GM19395 (cell line): ENCODE results near the gene CTNNA3.

Source experiments
- ATAC-seq: cut with Tn5 transposase; IDR thresholded peaks from one replicate; pipeline ENCODE4 v1.9.1; 2021; ENCODE audit warnings: mild to moderate bottlenecking, moderate library complexity; ENCODE audit not compliant: unreplicated experiment

Gene CTNNA3

DNA sequence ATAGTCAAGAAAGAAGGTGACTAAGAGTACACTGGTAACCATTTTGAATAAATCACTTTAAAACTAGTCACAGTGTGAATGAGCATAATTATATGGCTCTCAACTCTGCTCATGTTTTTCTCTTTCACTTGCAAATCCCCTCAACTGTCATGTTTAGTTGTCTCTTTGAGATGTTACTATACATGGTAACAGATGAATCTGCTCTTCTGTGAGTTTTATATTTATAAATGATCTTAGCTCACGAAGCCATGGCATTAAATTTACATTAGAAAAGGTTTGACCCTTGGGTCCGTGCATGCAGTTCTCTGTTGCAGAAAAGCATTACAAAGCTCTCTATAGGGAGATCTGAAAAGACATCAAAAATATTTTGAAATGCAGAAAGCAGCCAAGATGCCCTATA lies 803.1 kb downstream of the CTNNA3 start:
- no peak for ATAC-seq

DNA sequence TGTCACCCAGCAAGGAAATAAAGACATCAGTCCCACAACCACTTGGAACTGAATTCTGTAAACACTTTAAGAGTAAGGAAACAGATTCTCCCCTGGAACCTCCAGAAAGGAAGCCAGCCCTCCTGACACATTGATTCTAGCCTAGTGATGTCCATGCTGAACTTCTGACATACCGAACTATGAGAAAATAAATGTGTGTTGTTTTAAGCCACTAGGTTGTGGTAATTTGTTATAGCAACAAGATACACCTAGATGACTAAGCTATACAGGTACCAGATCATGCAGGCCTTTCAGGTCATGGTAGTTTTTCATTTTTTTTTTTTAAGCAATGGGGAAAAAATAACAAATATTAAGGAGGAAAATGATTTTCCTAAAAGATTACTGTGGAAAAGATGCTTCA lies 807.8 kb downstream of the CTNNA3 start:
- ATAC-seq = no peak

DNA sequence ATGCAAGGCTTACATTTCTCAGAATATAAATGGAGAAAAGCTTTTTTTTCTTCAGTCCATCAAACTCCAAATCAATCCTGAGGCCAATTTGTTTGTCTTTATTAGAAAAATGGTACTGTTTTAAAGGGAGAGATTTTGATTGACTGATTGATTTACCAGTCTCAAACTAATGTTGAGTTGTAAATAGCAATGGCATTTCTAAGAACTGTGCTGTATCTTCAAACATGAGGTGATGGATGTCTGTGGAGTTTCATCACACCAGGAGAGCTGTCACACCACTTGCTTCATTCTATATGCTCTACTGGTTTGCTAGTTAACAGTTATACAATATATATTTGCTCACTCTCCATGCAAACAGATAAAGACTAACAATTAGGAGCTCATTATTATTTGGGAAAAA lies 809.1 kb downstream of the CTNNA3 start:
- no peak for ATAC-seq

DNA sequence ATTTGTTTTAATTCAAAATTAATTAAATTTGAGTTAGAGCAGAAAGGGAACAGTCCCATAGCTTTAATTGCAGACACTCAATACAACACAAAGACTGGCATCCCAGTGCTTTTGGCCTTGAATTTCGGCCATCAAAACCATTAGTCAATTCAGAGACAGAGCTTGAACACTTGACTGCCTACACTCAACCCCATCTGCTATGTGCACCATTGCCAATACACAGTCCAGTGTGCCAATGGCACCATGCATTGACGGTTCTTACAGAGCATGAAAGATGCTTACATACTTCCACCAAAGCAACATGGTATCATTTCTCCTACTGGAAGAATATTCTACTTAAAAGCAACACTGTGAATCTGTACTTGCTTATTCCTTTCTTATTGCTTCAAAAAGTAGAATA lies 813.7 kb downstream of the CTNNA3 start:
- no peak for ATAC-seq

DNA sequence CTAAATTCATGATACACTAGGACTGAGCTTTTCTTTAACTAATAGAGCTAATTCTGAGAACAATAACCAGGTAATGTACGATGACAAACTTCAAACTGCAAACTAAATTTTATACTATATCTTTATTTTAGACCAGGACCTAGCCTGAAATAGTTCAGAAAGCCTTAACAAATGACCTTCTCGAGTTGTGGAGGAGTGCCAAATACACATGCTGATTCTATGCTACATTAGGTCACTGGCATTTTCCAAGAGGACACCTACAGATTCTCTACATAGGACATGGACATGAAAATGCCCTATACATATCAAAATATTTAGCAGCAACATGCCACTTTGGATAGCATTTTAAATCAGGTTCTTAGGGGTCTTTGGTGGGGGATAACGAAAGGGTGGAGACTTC lies 814.2 kb downstream of the CTNNA3 start:
- ATAC-seq = no peak

DNA sequence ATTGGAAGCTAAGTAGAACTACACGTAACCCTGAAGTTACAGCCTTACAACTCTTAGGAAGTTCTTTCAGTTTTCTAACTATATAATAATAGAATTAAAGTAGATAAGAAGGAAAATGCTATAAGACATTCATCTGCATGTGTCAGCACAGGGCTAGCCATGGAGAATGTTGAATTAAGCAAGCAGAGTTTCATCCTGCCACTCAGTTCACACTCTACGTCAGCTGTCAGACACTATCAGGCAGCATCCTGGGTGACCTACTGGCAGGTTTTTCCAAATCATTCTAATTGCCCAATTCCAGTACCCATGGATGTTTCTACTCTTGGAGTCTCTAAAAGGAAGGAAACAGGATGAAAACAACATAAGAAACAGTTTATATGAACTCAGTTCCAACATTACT lies 815.2 kb downstream of the CTNNA3 start:
- no peak for ATAC-seq

DNA sequence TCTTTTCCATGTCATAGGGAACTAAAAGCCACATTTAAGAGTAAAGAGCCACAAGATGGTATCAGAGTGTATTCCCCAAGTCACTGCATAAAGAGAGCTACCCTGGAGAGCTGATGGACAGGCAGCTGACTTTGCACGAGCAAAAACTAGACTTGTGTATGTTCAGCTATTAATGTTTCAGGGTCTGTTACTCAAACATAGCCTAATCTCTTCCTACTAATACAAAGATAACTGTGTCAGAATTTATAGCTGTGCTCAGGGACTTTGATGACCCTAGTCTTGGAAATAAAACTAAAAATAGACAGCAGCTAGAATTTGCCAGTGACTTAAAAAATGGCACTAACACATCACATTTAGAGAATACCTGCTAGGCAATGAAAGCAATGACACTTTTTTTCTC lies 815.7 kb downstream of the CTNNA3 start:
- ATAC-seq = no peak

DNA sequence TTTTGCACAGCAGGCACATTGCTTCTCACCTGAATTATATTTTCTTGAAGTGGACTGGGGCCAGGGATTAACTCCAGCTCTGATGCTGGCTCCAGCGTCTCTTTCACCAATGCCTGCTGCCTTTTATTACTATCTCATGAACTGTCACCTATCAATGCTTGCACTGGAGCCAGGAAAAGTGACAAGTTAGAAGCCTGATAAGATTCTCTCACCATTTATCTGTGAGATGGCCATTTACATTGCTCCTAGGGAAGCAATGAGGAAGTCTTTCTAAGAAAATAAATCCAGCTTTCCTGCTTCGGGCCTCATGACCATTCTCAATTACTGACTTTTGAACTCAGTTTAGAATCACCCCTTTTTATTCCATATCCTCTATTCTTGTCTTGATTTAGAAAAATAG lies 818.6 kb downstream of the CTNNA3 start:
- ATAC-seq = no peak

DNA sequence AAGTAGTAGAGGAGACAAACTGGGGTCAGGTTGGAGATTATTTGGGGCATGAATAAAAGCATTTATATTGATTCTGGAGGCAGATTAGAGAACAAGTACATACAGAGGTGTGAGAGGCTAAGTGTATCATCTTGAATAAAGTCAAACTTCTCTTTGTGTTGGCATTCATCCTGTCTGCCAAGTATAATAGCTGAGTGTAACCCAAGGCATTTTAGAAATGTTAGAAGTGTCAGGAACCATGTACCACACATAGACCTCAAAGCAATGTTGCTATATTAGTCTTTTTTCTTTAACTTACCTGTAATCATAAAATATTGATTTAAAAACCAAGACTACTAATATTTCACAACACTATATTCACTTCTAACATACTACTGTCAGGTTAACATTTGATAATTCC lies 826.4 kb downstream of the CTNNA3 start:
- no peak for ATAC-seq

DNA sequence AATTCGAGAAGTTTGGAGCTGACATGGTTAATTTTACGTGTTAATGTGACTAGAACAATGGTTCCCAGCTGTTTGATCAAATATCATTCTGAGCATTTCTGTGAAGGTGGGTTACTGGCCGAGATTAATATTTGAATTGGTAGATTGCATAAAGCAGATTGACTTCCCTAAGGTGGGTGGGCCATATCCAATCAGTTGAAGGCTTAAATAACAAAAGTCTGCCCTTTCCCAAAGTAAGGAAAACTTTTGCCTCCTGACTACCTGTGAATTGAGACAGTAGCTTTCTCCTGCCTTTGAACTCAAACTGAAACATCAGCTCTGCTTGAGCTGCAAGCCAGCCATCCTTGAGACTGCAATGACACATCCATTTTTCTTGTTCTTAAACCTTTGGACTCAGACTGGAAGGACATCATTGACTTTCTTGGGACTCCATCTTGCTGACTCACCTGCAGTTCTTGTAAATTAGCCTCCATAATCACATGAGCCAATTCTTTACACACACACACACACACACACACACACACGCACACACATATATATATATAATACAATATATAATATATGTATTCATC lies 833.2 kb downstream of the CTNNA3 start:
- no peak for ATAC-seq

DNA sequence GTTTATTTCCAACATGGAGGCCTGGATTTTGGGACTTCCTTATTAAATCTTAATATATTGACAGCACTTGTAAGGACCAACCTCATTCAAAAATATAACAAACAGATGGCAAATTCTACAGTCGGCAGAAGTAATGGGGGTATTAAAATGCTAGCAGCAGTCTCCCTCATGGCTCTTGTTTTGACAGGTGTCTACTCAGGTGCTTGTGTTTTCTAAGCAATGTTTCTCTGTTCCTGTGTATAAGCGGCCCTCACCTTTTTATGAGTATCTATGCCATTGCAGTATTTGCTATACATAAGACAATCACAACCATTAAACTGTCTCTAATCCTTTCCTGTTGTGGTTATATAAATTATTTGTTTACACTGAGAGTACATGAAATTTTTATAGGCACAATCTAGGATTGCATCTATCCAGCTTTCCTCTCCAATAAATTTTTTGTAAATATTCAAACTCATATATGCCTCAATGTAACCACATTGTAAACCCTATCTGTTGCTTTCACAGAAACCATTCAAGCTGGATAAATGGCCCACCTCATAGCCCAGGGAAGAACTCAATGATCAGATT lies 835.5 kb downstream of the CTNNA3 start:
- no peak for ATAC-seq

DNA sequence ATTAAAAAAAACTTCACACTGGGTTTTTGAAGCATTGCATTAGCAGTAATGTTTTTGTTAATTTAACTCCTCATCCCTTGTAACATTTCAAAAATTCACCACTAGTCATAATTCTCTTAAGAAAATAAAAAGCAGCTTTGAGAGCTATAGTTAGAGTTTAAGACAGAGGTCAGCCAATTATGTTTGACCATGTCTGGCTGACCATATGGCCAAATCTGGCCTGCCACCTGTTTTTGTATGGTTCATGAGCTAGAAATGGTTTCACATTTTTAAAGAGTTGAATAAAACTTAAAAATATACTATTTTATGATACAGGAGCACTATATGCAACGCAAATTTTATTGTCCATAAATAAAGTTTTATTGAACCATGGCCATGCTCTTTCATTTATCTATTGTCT lies 843.2 kb downstream of the CTNNA3 start:
- no peak for ATAC-seq

DNA sequence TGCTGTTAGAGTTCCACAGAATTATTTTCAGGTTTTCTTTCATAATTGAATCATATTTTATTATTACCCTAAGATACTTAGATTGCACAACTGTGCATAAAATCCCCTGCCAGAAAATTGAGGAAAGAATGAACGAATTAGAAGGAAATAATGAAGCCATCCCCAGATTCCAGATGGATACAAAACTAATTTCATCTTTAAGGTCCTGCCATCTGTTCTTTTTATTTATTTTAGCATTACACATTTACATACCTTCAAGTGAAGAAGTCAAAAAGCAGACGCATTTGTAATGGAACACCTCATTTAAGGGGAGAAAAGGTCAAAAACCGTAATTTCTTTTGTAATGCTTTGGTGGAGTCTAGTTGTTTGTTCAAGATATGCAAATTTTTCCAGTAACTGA lies 847.1 kb downstream of the CTNNA3 start:
- ATAC-seq = no peak

DNA sequence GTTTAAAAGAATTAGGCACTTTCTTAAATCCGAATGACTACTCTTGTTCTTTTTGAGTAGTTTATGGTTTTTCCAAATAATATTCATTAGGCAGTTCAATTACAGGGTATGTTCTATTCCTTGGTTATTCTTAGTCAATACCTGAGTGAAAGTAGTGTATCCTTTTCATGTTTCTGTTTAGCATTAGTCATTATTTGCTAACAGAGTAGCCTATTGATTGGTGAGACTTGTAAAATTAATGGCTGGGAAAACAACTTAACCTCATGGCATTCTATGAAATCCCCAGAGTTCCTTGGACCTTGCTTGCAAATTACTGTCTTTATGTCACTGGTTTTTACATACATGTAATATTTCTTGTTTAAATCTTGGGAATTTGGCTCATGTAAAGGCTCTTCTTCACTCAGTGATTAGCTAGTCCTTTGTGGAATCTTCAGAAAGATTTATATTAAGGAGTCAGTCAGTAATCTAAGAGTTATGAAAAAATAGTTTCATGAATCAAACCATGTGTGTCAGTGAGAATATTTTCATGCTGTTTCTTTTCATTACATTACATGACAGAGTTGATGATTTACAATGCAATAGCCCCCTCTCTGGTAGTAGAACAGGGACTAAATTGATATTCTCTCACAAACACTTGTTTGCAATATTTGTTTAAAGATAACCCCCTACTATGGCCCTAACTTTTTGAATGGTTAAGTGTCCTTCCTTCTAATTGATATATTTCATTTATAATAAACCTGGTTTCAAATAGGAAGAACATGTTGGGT lies 851.6 kb downstream of the CTNNA3 start:
- ATAC-seq = no peak

DNA sequence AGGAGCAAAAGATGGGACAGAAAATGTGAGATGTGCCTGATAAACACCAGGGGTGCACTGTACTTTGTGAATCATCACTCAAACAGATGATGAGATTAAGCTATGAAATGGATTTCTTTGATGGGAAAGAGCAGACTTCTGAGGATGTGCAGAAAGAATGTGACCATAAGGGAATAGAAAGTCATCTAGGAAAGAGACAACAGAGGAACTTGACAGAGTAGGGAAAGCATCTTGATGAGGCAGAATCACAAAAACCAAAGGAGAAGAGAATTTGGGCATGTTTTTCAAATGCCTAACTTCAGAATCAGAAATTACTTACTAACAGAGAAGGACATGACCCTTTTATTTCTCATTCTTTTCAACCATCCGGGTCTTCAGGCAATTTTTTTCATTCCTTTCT lies 852.6 kb downstream of the CTNNA3 start:
- ATAC-seq = no peak

DNA sequence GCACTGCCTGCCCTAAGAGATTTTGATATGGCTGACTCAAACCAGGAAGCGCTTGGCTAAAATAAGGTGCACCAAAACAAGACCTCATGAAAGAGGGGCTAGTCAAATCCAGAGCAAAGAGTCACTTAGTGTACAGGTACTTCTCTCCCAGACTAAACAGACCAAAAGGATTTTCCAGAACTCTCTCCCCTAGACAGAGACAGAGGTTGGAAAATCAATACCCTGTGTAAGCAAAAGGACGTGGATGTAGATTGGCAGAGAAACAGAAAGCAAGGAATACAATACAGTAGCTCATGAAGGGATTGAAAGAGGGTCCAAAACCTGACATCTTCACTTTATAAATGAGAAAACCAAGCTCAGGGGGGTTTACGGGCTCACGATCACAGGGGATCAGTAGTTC lies 853.1 kb downstream of the CTNNA3 start:
- no peak for ATAC-seq

DNA sequence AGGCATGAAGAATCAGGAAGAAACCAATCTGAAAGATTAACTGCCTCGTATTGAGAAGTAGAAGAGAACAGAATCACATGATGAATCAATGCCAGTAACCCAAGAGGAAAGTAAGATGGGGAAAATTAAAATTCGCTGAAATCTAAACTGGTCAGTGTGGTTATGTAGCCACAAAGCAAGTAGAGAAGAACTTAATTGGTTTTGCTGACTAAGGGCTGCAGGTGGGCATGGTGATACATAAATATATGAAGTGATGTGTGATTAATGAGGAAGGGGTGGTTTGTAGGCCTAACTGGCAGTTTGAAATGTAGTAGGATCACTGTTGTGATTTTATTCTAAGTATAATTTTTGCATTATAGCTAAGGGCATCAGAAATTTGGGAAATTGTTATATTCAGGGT lies 853.6 kb downstream of the CTNNA3 start:
- no peak for ATAC-seq

DNA sequence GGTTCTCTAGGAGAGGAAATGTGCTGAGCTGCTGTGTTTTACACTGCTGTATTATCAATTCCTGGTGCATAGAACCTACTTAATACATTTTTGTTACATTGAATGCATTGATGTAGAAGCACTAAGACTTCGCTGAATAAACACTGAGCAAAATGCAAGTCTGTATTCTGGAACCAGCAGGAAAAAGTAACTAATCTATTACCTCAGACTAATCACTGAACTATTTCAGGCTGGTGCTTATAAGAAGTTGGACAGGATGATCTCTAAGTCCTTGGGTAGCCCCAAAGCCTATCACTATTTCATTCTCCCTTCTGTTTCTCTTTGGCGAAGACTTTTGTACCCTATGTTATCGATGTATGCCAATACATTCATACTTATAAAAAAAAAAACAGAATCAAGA lies 857.3 kb downstream of the CTNNA3 start:
- ATAC-seq = no peak

DNA sequence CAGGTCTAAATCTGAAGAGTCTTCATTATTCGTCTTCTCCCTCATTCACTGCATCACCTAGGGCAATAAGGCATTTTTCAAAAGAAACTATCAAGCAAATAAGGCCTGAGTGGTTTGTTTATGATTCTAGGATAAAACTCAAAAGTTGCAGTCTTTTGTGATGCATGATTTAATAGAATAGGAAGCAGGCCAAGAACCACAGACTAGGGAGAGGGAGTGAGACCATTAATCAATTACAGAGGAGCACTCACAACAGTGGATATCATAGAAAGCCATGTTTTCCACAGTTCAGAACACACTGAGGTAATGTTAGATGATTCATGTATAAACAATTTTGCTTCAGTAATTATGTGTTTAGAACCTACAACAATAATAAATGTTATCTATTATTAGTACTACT lies 858.0 kb downstream of the CTNNA3 start:
- ATAC-seq = no peak

DNA sequence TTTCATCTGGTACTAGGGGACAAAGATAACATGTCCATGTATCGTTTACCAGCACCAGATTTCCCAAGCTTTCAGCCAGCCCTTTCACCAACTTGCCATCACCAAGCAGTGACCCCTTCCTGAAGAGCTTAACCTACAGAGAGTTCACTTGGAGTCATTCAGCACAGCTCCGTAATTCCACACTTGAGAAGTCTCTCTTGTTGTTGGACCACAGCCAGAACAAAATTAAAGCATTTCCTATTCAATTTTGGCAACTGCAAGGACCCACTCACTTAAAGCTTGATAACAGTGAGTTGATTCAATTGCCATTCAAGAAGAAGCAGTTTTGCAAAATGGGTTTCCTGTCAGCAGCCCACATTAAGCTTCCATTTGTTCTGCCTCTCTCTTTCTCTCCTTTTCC lies 858.7 kb downstream of the CTNNA3 start:
- ATAC-seq = no peak

DNA sequence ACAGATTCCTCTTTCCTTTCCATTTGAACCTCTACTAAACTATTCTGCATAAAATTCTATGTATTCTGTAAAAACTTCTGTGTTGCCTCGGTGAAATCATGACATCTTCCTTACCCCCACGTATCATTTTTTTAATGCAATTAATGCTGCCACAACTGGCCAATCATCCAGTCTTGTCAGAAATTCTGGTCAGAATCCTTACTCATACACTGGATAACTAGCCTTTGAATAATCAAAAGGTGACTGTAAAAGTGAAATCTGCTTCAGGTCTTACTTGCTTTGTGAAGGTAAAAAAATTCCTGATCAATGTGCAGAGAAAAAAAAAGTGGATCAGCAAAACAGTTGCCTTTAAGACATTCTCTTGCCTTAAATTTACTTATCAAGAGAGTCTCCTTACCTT lies 859.2 kb downstream of the CTNNA3 start:
- ATAC-seq = no peak

DNA sequence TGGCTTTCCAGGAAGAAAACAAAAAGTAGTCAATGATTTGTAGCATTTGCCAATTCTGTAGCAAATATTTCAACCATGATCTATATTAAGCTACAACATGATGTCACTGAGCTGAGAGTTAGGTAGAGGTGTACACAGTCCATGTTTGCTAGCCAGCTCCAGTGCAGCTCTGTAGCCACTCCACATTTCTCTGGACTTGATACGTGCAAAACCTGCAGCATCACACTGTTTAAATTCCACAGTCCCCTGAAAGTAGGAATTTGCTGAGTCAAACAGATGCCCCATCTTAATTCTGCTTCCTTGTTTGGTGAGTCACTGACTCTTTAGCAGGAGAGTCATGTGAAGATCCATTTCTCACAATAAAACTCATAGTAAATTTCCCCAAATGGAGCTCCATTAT lies 859.9 kb downstream of the CTNNA3 start:
- ATAC-seq = no peak

DNA sequence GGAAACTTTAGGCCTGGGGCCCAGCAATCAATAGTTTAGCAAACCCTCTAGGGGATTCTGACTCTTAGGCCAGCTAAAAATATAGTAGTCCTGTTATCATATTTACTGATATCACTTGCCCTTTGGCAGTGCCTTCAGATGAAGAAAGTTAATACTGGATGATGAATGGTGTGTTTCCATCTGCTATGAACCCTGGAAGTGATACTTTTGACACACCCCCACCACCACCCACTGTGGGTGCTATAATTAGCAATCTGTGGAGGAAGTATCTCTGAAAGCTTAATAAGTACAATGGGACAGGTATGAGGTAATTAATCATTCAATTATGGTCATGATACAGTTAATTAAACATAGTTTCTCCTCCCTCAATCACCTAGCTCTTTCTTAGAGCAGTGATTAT lies 860.6 kb downstream of the CTNNA3 start:
- no peak for ATAC-seq
